SH-SY5Y (cell line): ENCODE measurements around the gene GTPBP3.

Source experiments
- GATA2 ChIP-seq: IDR thresholded peaks from 2 replicates; pipeline ENCODE4 v1.6.1; 2011; ENCODE audit warnings: mild to moderate bottlenecking, low read depth, low read length
- GATA3 ChIP-seq: IDR thresholded peaks from 2 replicates; pipeline ENCODE4 v1.6.1; 2011; ENCODE audit warnings: low read depth, mild to moderate bottlenecking, low read length, moderate library complexity

GTPBP3 gene

DNA sequence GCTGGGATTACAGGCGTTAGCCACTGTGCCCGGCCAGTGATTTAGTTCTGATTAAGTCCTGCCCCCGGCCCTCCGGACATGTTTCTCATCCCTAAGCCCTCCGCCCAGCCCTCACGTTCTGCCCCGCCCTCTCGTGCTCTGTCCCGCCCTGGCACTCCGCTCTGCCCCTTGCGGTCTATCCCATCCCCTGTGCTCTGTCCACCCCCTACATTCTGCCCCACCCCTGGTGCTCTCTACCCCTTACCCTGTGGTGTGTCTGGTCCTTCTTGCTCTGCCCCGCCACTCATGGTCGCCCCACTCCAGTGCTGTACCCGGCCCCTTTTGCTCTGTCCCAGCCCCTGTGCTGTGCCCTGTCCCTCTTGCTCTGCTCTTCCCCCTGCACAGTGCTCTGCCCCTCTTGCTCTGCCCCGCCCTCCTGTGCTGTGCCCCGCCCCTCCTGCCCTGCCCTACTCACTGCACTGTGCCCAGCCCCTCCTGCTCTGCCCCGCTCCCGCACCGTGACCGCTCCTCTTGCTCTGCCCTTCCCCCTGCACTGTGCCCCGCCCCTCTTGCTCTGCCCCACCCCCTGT, 3.0 kb downstream of the GTPBP3 start:
- TF ChIP-seq GATA2, result no peak
- no peak for TF ChIP-seq GATA3

GRCh38 chr19:17340871-17341357, 3.6 kb downstream of the GTPBP3 start:
- TF ChIP-seq GATA2 (no peak), GATA3 (no peak)

DNA sequence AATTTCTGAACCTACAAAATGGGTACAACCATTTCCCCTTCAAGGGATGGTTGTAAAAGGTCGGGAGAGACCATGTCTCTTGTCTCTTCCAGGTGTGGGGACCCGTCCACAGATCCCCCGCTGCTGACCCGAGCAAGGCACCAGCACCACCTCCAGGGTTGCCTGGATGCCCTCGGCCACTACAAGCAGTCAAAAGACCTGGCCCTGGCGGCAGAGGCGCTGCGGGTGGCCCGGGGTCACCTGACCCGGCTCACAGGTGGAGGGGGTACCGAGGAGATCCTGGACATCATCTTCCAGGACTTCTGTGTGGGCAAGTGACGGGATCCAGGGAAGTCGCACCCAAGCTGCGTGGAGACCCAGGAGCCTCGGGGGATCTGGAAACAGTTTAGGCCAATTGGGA, 4.0 kb downstream of the GTPBP3 start:
- TF ChIP-seq GATA3, result no peak
- TF ChIP-seq GATA2, result no peak

- TF ChIP-seq GATA3 (no peak), GATA2 (no peak)
These were observed 4.5 kb downstream of the GTPBP3 start for GRCh38 chr19:17341845-17342244.

DNA sequence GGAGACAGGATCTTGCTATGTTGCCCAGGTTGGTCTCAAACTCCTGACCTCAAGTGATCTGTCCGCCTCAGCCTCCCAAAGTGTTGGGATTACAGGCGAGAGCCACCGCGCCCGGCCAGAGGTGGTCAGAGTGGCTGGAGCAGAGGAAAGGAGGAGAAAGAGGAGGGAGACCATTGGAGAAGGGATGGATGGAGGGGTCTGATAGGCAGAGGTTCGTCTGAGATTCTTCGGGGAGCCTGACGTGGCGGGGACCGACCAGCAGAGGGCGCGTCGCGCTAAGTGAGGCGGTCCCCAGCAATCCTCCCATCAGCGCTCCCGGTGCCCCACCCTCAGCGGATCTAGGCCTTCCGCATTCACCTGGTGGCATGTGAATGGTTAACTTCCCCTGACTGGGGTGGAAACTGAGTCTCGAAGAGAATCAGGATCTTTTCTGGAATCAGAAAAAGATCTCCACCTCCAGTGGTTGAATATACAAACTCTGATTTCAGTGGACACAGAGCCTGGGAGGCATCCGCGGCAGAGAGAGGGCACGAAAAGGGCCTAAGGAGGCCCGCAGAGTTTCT, 8.8 kb downstream of the GTPBP3 start:
- TF ChIP-seq GATA2, result no peak
- no peak for TF ChIP-seq GATA3

DNA sequence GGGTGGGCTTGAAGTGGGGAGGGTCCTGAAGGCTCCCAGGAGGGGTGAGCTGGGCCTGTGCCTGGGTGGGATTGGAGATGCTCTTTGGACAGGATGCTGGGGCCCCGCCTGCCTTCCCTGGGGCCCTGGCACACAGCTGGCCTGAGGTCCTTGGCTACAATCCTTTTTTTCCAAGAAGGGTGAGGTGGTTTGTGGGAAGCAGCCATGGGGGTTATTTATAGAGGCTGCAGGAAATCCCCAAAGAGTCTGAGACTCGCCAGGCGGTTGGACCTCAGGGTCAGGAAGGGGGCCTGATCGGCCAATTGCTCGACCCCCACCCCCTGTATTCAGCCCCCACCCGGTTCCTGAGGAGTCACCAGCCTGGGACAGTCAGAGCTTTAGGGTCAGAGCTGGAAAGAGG, 10.0 kb downstream of the GTPBP3 start:
- TF ChIP-seq GATA3 (no peak), GATA2 (no peak)

DNA sequence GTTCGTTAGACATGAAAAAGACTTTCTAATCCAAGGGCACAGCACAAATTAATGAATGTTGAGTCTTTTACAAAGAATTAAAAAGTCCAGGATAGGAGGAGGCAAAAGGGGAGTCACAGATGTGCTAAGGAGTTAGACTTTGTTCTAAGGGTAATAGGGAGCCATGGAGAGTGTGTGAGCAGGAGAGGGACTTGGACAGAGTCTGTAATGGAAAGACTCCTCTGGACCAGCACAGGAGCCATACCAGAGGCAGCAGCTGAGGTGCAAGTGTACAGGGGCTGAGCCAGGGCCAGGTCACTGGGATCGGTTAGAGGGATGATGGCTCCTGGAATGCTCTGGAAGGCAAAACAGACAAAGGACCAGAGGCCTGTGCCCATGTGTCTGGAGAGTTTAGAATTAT, 10.5 kb downstream of the GTPBP3 start:
- TF ChIP-seq GATA2 (no peak), GATA3 (no peak)

DNA sequence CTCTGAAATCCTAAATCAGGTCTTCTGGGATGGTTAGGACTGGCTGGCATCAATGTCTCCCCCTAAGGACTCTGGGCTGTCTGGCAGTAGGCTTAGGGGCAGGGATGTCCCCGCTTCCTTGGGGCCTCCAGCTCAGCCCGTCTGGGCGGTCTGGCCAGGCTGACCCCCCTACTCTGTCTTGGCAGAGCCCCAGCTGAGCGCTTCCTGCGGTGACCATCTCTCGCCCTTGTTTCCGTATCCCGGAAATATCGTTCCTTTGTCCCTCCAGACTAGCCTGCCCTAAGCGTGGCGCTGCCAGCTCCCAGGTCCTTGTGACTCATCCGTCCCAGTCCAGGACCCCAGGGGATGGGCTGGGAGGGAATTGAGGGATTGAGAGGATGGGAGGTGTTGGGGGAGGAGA, 11.3 kb downstream of the GTPBP3 start:
- no peak for TF ChIP-seq GATA2
- no peak for TF ChIP-seq GATA3

DNA sequence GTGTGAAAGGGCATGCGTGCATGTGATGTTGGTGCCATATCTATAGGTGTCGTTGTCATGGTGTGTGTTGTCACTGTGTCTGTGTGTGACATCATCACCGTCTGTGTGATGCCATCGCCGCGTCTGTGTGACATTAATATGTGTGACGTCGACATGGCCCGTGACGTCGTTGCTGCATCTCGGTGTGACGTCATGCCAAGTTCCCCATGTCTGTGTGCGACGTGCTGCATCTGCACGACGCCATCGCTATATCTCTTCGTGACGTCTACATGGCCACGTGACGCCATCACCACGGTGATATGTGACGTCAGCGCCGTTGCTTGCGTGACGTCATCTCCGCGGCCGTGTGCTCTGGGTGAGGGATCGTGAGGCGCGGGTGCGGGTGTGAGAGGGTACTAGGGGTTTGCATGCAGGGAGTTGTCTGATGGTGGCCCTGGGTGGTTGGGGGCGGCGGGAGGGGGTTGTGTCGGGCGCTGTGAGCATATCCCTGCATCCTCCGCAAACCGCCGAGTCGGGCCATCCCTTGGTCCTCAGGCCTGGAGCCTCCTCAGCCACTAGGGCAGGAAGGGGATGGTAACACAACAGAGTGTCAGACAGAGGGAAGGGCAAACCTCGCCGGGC, 14.6 kb downstream of the GTPBP3 start:
- TF ChIP-seq GATA2 (no peak), GATA3 (no peak)

DNA sequence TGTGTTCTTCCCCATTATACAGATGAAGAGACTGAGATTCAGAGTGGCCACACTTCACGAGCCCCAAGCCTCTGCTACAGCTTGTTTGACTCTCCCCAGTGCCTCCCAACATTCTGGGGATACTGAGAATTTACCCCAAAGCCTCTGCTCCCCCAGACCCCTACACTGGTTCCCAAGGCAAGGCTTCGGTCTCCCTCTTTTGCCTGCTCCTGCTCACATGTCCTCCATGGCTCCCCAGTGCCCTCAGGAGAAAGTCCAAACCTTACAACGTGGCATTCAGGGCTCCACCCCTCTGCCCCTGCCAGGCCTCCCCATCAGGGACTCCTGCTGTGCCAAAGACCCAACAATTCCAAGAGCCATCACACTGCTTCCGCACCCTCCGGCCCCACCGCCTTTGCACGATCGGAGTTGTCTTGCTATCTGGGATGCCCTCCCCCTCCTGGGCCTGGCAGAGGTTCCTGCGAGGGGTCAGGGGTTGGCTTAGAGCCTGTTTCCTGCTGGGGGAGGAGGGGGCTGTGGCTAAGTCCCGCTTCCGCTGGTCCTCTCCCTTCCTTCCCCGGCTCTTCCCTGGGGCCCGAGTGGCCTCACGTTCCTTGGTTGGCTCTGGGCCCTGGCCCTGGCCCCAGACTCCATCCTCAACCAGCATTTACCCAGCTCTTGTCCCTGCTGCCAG, 15.4 kb downstream of the GTPBP3 start:
- TF ChIP-seq GATA2 (no peak), GATA3 (no peak)

- TF ChIP-seq GATA2 (no peak), GATA3 (no peak)
These were observed 16.0 kb downstream of the GTPBP3 start for GRCh38 chr19:17353386-17353785.

DNA sequence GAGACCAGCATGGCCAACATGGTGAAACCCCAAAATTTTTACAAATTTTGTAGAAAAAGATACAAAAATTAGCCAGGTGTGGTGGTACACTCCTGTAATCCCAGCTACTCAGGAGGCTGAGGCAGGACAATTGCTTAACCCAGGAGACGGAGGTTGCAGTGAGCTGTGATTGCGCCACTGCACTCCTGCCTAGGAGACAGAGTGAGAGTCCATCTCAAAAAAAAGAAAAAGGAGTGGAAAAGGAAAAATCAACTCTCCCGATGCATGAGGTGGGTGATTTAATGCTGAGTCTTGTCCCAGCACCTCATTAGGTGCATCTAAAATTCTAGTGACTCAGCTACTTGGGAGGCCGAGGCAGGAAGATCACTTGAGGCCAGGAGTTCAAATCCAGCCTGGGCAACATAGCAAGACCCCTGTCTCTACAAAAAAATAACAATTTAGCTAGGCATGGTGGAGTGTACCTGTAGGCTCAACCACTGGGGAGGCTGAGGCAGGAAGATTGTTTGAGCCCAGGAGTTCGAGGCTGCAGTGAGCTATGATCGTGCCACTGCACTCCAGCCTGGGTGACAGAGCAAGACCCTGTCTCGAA, 19.8 kb downstream of the GTPBP3 start:
- TF ChIP-seq GATA3, result no peak
- no peak for TF ChIP-seq GATA2

DNA sequence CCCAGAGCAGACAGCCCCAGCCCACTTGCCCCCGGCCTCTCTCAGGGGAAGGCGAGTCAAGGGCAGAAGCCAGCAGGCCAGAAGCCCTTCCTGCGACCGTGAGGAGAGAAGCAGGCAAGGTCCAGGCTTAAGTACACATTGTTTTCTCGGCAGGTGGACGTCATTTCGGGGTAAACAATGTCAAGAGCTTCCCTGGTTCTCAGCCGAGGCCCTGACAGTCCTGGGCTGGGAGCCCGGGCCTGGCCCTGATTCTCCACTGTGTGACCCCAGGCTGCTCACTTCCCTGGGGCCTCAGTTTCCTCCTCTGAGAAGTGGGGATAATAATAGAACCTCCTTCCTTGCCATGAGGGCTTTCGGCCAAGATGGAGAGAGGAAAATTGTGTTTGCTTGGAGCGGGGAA, 20.4 kb downstream of the GTPBP3 start:
- TF ChIP-seq GATA3 (no peak), GATA2 (no peak)

DNA sequence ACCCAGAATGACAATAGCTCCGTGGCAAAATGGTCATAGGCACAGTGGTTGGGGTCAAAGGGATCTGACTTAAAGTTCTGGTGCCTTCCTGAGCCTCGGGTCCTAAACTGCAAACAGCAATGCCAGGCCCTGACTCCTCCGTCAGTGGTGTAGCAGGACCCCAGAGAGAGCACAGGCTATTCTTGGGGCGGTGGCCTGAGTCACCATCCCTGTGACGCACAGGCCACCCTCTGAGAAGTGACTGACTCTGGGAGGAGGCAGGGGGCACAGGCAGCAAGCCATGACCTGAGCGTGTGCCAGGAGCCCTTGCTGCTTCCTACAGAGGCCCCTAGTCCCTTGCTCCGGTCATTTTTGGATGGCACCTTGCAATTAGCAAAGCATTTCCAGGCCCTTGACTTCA, 21.0 kb downstream of the GTPBP3 start:
- TF ChIP-seq GATA2, result no peak
- TF ChIP-seq GATA3, result no peak
